Middle frontal gyrus (tissue), 1 donor: ENCODE data around the gene NAP1L1.

ENCODE experiments used
- DNase-seq: peaks from one replicate; pipeline ENCODE4 v3.0.0-alpha.2; 2015; ENCODE audit warnings: low spot score; ENCODE audit errors: extremely low spot score

NAP1L1 gene

GRCh38 chr12:76023069-76023690 is 61.3 kb downstream of the NAP1L1 start:
- no peak for DNase-seq

DNA sequence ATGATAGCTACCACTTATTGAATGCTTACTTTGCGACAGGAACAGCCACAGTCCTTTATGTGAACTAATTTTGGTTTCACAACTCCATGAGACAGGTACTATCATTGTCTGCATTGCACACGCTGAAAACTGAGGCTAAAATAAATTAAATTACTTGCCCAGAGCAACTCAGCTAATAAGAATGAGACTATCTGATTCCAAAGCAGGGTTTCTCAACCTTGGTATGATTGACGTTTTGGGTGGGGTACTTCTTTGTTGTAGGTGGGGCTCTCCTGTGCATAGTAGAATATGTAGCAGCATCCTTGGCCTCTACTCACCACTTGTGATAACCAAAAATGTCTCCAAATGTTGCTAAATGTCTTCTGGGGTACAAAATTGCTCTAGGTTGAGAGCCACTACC is 62.0 kb downstream of the NAP1L1 start:
- DNase-seq: no peak

DNA sequence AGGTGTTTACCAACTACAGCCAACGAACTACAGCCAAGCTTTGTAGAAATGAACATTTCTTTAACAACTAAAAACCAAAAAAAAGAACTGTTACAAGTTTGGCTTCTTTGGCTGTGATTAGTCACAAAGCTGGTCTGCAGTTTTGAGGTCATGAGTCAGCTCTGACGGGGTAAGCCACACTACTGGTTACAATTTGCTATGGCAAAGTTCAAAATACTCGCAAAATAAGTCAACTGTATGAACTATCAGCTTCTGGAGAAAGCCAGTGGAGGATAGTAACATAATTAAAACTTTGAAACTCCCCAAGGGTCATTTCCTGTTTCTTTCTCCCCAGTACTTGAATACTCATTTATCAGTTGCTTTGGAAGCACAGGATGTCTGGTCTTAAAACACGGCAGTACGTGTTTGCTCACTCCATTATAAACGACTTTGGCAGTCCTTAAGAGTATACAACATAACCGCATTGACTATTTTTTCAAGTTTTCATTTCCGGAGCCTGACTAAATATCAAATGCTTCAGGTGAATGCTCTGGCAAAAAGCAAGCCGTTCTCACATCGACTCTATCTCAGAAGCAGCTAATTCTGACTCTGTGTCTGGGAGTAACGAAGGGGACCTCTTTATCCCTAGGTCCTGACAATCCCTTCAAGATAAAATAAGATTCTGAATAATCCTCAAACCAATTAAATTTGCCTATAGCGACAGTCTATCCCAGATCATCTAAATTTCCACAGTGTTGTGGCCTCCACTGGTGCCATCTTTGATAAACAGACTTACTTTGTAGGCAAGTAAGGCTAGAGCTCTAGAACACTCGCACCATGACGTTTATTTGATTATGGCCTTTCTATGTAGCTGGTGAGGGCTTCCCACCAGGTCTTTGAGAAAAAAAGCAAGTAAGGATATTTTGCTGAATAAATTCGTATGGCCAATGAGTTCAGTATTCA is 63.5 kb downstream of the NAP1L1 start:
- DNase-seq: no peak

DNA sequence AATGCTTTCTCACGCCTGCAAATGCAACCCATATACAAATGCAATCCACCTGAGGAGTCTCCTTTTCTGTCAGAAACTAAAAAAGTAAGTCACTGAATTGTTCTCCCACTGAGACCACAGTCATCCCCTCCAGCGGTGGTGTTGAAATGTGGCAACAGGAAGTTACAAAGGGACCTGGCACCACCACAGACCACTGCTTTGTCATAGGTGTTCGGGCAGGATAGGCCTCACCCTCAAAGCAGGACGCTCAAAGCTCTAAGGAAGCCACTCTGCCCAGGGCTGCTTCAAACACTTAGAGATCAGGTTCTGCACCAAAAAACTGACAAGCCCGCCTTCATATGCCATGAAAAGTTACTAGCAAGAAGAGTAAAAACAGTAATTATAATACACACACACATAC is 64.2 kb downstream of the NAP1L1 start:
- DNase-seq: no peak

- no peak for DNase-seq
Observed at GRCh38 chr12:76018672-76019071, 65.8 kb downstream of the NAP1L1 start.

DNA sequence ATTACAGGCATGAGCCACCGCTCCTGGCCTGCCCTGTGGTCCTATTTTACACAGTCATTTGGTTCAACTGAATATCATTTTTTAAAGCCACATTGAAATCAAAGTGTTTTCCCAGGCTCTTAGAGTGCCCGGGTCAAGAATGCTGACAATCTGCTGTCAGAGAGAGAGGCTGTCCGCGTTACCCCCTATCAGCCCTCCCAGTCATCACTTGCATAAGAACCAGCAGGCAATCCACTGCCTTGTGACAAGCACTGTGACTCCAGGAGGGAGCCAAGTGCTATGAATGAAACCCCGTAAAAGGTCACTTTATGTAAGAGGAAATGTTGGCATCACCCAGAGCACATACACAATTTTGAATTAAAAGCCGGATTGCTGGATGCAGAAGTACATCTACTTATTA is 66.4 kb downstream of the NAP1L1 start:
- no peak for DNase-seq

- DNase-seq: no peak
Observed at GRCh38 chr12:76014007-76014406, 70.5 kb downstream of the NAP1L1 start.

GRCh38 chr12:76013603-76014002 is 70.9 kb downstream of the NAP1L1 start:
- DNase-seq: no peak

GRCh38 chr12:76012644-76013043 is 71.8 kb downstream of the NAP1L1 start:
- no peak for DNase-seq

GRCh38 chr12:76010732-76011458 is 73.6 kb downstream of the NAP1L1 start:
- DNase-seq: no peak

DNA sequence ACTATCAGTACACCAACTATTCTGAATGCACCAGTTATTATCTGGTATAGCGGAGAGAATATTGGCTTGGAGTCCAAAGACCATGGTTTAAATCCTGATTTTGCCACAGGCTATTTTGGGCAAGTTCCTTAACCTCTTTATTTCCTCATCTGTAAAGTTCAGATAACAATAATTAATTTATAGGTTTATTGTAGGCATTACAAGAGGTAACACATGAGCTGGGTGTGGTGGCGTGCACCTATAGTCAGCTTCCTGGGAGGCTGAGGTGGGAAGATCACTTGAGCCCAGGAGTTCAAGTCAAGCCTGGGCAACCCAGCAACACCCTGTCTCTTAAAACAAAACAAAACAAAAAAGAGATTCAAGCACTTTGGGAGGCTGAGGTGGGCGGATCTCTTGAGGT is 76.1 kb downstream of the NAP1L1 start:
- no peak for DNase-seq

DNA sequence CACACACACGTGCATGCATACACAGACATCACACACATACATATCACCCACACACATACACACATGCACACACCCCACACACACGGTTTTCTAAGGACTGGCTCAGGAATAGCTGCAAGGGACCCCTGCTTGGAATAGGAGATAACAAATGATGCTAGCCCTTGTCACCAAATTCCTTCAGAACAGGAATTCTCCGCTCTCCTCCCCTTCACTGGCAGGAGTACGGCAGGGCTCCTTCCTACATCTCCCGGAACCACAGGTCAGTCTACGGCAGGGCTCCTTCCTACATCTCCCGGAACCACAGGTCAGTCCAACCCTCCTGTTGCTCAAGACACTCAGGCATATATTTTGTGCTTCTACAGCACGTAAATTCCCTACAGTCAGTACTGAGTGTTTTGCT is 76.8 kb downstream of the NAP1L1 start:
- no peak for DNase-seq

- DNase-seq: no peak
Observed at GRCh38 chr12:76006028-76006925, 78.2 kb downstream of the NAP1L1 start.

GRCh38 chr12:76003355-76003638 is 81.2 kb downstream of the NAP1L1 start:
- no peak for DNase-seq

DNA sequence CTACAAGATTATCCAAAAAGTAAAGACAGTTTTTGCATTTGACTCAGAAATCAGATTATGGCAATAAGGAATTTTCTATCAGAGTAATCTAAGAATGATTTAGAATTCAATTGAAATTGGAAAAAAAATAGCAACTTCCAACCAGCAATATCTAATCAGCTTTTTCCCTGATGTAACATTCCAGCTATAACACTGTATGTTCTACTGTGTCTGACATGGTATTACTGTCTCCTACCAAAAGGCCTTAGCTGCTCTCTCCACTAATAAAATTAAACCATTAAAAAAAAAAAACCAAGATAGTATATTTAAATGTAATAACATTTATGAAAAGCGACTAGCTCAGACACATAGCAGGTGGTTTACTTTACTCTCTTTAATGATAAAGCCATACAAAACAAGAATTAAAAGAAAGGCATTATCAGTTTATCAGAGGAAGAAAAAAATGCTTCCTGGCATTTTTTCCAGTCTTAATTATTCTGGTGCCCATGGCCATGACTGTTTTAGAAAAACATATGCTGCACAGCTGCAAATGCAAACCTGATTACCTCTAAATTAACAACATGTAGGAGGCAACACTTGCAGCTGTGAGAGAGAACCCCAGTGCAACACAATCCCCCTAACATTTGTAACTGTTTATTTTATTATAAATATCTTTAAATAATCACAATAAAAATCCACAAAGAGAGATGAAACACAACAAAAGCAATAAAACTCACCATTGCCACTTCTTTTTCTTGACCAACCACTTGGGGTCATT is 81.7 kb downstream of the NAP1L1 start:
- no peak for DNase-seq

DNA sequence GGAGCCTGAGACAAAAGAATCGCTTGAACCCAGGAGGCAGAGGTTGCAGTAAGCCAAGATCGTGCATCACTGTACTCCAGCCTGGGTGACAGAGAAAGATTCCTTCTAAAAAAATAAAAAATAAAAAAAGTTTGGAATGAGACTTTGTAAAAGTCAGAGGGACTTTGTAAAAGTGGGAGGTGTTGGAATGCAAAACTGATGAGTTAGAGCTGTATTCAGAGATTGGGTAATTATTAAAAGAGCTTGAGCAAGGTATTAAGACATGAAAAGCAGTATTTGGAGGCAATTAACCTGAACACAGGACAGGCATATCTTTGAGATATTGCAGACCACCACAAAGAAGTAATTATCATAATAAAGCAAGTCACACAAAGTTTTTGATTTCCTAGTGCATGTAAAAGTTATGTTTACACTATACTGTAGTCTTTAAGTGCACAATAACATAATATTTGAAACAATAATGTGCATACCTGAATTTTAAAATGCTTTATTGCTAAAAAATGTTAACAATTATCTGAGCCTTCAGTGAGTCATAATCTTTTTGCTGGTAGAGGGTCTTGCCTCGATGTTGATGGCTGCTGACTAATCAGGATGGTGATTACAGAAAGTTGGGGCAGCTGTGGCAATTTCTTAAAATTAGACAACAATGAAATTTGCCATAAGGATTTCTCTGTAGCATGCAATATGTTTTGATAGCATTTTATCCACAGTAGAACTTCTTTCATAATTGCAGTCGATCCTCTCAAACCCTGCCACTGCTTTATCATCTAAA is 86.0 kb downstream of the NAP1L1 start:
- DNase-seq: no peak

DNA sequence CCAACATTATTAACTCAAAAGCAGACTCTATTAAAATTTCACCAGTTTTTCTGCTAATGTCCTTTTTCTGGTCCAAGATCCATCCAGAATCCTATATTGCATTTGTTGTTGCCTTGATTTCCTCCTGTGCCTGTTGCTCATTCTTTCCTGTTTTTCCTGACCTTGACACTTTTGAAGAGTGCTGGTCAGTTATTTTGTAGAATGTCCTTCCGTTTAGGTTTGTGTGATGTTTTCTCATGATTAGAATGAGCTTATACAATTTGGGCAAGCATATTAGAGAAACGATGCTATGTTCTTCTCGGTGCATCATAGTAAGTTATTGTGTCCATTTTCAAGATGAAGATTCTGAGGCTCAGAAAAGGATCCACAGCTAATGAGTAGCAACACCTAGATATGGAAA is 86.8 kb downstream of the NAP1L1 start:
- no peak for DNase-seq

DNA sequence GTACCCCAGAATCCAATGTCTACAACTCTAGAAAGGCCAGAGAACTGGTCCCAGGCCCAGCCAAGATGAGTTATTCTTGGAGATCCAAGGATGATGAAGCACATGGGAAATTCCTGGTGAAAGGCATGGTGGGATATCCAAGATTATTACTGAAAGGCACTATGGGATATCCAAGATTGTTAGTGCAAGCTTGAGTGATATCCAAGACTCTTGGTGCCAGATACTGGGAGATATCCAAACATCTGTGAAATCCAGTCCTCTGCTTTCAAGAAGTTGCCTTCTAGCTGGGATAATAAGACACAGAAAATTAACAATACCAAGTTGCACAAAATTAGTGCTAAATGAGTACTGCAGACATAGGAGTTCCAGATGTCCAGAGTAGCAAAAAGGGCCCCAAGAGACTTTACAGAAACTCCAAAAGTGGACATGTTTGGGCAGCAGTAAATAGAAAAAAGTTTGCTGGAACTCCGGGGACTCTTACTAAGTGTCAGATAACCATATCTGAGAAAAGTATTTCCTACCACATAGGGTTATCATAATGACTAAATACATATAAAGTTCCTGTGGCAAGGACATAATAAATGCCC is 87.5 kb downstream of the NAP1L1 start:
- DNase-seq: no peak

GRCh38 chr12:75995691-75996090 is 88.8 kb downstream of the NAP1L1 start:
- no peak for DNase-seq
